HepG2 (cell line): ENCODE results near the gene SLC28A1. TPM values are rescaled to one million over a fixed set of nuclear protein-coding genes. Genes with fewer than 3 reads are reported as not detected.
A peak's percentile ranks its signal among the peaks of the same experiment; 100 is the strongest.

Source experiments
- MAZ ChIP-seq, 2 experiments: sonication (generic) in 1 of 2; formaldehyde crosslinking in 1 of 2; IDR thresholded peaks; 2 replicates each; pipeline versions ENCODE4 v1.5.0 to v1.6.1; 2012 to 2020; ENCODE audit warnings: low read depth in 2 of 2, mild to moderate bottlenecking in 2 of 2, borderline replicate concordance in 1 of 2, improper control_type of control experiment in 1 of 2, low read length in 1 of 2, missing genetic modification reagents in 1 of 2, moderate library complexity in 1 of 2
- MXD4 ChIP-seq: IDR thresholded peaks from 2 replicates; pipeline ENCODE4 v1.6.1; 2016; ENCODE audit warnings: mild to moderate bottlenecking, missing biosample characterization, missing genetic modification reagents
- MYNN ChIP-seq: sonication (generic); formaldehyde crosslinking; IDR thresholded peaks from 2 replicates; pipeline ENCODE4 v1.4.0; 2020; ENCODE audit warnings: mild to moderate bottlenecking, low read depth, missing genetic modification reagents
- NFKB2 ChIP-seq: sonication (generic); formaldehyde crosslinking; IDR thresholded peaks from 2 replicates; pipeline ENCODE4 v1.4.0; 2020; ENCODE audit warnings: missing genetic modification reagents, borderline replicate concordance
- PHF8 ChIP-seq: sonication (generic); formaldehyde crosslinking; IDR thresholded peaks from 2 replicates; pipeline ENCODE4 v1.5.0; 2020; ENCODE audit warnings: missing genetic modification reagents
- SALL1 ChIP-seq: sonication (generic); formaldehyde crosslinking; IDR thresholded peaks from 2 replicates; pipeline ENCODE4 v1.8.0; 2022; ENCODE audit warnings: mild to moderate bottlenecking, missing genetic modification reagents
- SNAPC2 ChIP-seq: sonication (generic); formaldehyde crosslinking; IDR thresholded peaks from 2 replicates; pipeline ENCODE4 v1.8.1; 2022; ENCODE audit warnings: mild to moderate bottlenecking, missing genetic modification reagents
- ZEB1 ChIP-seq: IDR thresholded peaks from 2 replicates; pipeline ENCODE4 v1.6.1; 2012; ENCODE audit warnings: mild to moderate bottlenecking, low read depth, inconsistent platforms; ENCODE audit not compliant: insufficient replicate concordance
- ZFP41 ChIP-seq: sonication (generic); formaldehyde crosslinking; IDR thresholded peaks from 2 replicates; pipeline ENCODE4 v1.4.0; 2020; ENCODE audit warnings: mild to moderate bottlenecking, missing genetic modification reagents, borderline replicate concordance
- ZNF20 ChIP-seq: sonication (generic); formaldehyde crosslinking; IDR thresholded peaks from 2 replicates; pipeline ENCODE4 v1.4.0; 2020; ENCODE audit warnings: mild to moderate bottlenecking, moderate library complexity, missing genetic modification reagents
- ZNF317 ChIP-seq: sonication (generic); formaldehyde crosslinking; IDR thresholded peaks from 2 replicates; pipeline ENCODE4 v1.5.0; 2020; ENCODE audit warnings: mild to moderate bottlenecking, missing genetic modification reagents
- ZNF556 ChIP-seq: sonication (generic); formaldehyde crosslinking; IDR thresholded peaks from 2 replicates; pipeline ENCODE4 v1.4.0; 2020; ENCODE audit warnings: mild to moderate bottlenecking, missing genetic modification reagents, borderline replicate concordance
- ZNF615 ChIP-seq: sonication (generic); formaldehyde crosslinking; IDR thresholded peaks from 2 replicates; pipeline ENCODE4 v1.5.0; 2020; ENCODE audit warnings: mild to moderate bottlenecking, missing genetic modification reagents, borderline replicate concordance
- ZNF891 ChIP-seq: sonication (generic); formaldehyde crosslinking; IDR thresholded peaks from 2 replicates; pipeline ENCODE4 v1.5.0; 2020; ENCODE audit warnings: mild to moderate bottlenecking, missing genetic modification reagents
- polyA plus RNA-seq, 8 experiments: library from polyadenylated mRNA; depleted of rRNA in 3 of 8; stranded (reverse) in 7 of 8; unstranded in 1 of 8; fragments of >200 nt; fragmentation: Illumina TruSeq in 4 of 8; extraction: Trizol in 4 of 8; gene quantifications; 2 replicates each; pipeline versions ENCODE4 v1.2.1 to v1.2.3, GENCODE V29; 2011 to 2016; ENCODE audit warnings: low read depth in 4 of 8, missing spikeins in 1 of 8, mixed read lengths in 1 of 8; ENCODE audit not compliant: insufficient read depth in 1 of 8
- total RNA-seq, 5 experiments: library from RNA; depleted of rRNA; stranded (reverse); fragments of >200 nt; fragmentation: Illumina TruSeq; extraction: Trizol; gene quantifications; 2 replicates each; pipeline ENCODE4 v1.2.3, GENCODE V29; 2016; ENCODE audit warnings: low read depth in 1 of 5
- TF ChIP-seq, protein P1 (sequence below): IDR thresholded peaks from 2 replicates; pipeline ENCODE4 v1.6.1; 2018; ENCODE audit warnings: missing genetic modification reagents
- TF ChIP-seq, protein P2 (sequence below): sonication (generic); formaldehyde crosslinking; IDR thresholded peaks from 2 replicates; pipeline ENCODE4 v1.5.0; 2020; ENCODE audit warnings: mild to moderate bottlenecking, missing genetic modification reagents, borderline replicate concordance
- TF ChIP-seq, protein P3 (sequence below): sonication (generic); formaldehyde crosslinking; IDR thresholded peaks from 2 replicates; pipeline ENCODE4 v1.4.0; 2020; ENCODE audit warnings: missing genetic modification reagents
- TF ChIP-seq, protein P4 (sequence below): sonication (generic); formaldehyde crosslinking; IDR thresholded peaks from 2 replicates; pipeline ENCODE4 v1.5.1; 2020; ENCODE audit warnings: missing genetic modification reagents, mild to moderate bottlenecking, borderline replicate concordance

Gene SLC28A1
- total and polyA plus RNA-seq, 2 of the 13 experiments (the other 11 are each of a cell fraction or from before 2014, with no cell fraction given) = 0.31 to 5.8 TPM

DNA sequence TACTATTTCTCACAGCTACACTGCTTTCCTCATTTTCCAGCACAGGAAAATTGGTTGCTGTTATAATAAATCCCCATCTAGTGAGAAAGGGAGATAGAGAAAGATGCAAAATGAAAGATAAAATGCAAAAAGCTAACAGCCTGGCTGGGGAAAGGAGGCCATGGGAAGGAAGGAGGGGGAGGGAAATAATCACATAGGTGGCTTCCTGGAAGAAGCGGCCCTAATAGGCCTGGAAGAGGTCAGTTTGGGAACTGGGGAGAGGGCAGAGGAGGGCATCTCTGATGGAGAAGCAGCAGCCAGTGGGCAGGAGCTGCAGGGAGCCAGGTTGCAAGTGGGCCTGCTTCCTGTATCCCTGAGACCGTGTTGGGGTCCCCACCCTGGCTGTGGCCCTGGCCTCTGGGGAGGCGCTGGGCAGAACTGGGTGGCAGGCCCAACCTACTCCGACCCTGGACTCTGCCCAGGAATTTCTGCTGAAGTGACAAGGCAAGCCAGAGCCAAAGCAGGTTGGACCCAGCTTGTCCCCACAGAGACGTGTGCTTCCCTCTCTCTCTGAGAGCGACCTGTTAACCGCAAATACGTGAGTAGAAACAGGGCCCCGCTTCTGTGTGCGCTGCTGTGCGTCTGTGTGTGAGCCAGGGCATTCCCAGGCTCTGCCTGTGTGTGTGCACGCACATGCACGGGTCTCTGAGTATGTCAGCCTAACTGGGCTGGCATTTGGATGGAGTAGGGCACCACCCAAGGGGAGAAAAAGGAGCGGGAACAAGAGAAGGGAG is 1.9 kb downstream of the SLC28A1 start (continued):
- TF ChIP-seq MAZ (IDR thresholded peaks at IDR 0.05; ENCODE audit: borderline replicate concordance, low read depth, low read length) = no peak
- TF ChIP-seq MAZ (CRISPR knock-in tag; IDR thresholded peaks at IDR 0.05; ENCODE audit: low read depth) = no peak
- peak; percentile 73 for TF ChIP-seq SALL1 (CRISPR knock-in tag)
- TF ChIP-seq, protein P1, sequence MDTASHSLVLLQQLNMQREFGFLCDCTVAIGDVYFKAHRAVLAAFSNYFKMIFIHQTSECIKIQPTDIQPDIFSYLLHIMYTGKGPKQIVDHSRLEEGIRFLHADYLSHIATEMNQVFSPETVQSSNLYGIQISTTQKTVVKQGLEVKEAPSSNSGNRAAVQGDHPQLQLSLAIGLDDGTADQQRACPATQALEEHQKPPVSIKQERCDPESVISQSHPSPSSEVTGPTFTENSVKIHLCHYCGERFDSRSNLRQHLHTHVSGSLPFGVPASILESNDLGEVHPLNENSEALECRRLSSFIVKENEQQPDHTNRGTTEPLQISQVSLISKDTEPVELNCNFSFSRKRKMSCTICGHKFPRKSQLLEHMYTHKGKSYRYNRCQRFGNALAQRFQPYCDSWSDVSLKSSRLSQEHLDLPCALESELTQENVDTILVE (CRISPR knock-in tag) = no peak
- TF ChIP-seq, protein P2, sequence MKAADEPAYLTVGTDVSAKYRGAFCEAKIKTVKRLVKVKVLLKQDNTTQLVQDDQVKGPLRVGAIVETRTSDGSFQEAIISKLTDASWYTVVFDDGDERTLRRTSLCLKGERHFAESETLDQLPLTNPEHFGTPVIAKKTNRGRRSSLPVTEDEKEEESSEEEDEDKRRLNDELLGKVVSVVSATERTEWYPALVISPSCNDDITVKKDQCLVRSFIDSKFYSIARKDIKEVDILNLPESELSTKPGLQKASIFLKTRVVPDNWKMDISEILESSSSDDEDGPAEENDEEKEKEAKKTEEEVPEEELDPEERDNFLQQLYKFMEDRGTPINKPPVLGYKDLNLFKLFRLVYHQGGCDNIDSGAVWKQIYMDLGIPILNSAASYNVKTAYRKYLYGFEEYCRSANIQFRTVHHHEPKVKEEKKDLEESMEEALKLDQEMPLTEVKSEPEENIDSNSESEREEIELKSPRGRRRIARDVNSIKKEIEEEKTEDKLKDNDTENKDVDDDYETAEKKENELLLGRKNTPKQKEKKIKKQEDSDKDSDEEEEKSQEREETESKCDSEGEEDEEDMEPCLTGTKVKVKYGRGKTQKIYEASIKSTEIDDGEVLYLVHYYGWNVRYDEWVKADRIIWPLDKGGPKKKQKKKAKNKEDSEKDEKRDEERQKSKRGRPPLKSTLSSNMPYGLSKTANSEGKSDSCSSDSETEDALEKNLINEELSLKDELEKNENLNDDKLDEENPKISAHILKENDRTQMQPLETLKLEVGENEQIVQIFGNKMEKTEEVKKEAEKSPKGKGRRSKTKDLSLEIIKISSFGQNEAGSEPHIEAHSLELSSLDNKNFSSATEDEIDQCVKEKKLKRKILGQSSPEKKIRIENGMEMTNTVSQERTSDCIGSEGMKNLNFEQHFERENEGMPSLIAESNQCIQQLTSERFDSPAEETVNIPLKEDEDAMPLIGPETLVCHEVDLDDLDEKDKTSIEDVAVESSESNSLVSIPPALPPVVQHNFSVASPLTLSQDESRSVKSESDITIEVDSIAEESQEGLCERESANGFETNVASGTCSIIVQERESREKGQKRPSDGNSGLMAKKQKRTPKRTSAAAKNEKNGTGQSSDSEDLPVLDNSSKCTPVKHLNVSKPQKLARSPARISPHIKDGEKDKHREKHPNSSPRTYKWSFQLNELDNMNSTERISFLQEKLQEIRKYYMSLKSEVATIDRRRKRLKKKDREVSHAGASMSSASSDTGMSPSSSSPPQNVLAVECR (CRISPR knock-in tag) = peak; percentile 50; the same call in 1 of the 2 replicates
- TF ChIP-seq, protein P3, sequence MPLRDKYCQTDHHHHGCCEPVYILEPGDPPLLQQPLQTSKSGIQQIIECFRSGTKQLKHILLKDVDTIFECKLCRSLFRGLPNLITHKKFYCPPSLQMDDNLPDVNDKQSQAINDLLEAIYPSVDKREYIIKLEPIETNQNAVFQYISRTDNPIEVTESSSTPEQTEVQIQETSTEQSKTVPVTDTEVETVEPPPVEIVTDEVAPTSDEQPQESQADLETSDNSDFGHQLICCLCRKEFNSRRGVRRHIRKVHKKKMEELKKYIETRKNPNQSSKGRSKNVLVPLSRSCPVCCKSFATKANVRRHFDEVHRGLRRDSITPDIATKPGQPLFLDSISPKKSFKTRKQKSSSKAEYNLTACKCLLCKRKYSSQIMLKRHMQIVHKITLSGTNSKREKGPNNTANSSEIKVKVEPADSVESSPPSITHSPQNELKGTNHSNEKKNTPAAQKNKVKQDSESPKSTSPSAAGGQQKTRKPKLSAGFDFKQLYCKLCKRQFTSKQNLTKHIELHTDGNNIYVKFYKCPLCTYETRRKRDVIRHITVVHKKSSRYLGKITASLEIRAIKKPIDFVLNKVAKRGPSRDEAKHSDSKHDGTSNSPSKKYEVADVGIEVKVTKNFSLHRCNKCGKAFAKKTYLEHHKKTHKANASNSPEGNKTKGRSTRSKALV (CRISPR knock-in tag) = no peak
- TF ChIP-seq ZEB1 = peak; percentile 17
- TF ChIP-seq, protein P4, sequence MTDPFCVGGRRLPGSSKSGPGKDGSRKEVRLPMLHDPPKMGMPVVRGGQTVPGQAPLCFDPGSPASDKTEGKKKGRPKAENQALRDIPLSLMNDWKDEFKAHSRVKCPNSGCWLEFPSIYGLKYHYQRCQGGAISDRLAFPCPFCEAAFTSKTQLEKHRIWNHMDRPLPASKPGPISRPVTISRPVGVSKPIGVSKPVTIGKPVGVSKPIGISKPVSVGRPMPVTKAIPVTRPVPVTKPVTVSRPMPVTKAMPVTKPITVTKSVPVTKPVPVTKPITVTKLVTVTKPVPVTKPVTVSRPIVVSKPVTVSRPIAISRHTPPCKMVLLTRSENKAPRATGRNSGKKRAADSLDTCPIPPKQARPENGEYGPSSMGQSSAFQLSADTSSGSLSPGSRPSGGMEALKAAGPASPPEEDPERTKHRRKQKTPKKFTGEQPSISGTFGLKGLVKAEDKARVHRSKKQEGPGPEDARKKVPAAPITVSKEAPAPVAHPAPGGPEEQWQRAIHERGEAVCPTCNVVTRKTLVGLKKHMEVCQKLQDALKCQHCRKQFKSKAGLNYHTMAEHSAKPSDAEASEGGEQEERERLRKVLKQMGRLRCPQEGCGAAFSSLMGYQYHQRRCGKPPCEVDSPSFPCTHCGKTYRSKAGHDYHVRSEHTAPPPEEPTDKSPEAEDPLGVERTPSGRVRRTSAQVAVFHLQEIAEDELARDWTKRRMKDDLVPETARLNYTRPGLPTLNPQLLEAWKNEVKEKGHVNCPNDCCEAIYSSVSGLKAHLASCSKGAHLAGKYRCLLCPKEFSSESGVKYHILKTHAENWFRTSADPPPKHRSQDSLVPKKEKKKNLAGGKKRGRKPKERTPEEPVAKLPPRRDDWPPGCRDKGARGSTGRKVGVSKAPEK (CRISPR knock-in tag) = no peak
- 0 out of 2 replicates have a peak, but pooled peaks have one; percentile 37 for TF ChIP-seq ZFP41
- TF ChIP-seq ZNF317 (CRISPR knock-in tag) = 0 out of 2 replicates have a peak, but pooled peaks have one; percentile 45
- TF ChIP-seq ZNF891 = no peak
- peak; percentile 27; the same call in 1 of the 2 replicates for TF ChIP-seq PHF8 (CRISPR knock-in tag)
- no peak for TF ChIP-seq ZNF20 (CRISPR knock-in tag)
- peak; percentile 54 for TF ChIP-seq MXD4 (CRISPR knock-in tag)
- no peak; the same call in 1 of the 2 replicates for TF ChIP-seq NFKB2 (CRISPR knock-in tag)
- TF ChIP-seq ZNF556 (CRISPR knock-in tag) = peak; percentile 92
- no peak for TF ChIP-seq ZNF615 (CRISPR knock-in tag)
- TF ChIP-seq MYNN (CRISPR knock-in tag) = no peak
- TF ChIP-seq SNAPC2 = 0 out of 2 replicates have a peak, but pooled peaks have one; percentile 58
